ENCODE data around the gene TMPRSS7. TPM values are rescaled to one million over a fixed set of nuclear protein-coding genes. Genes with fewer than 3 reads are reported as not detected.

The TMPRSS7 gene, protein sequence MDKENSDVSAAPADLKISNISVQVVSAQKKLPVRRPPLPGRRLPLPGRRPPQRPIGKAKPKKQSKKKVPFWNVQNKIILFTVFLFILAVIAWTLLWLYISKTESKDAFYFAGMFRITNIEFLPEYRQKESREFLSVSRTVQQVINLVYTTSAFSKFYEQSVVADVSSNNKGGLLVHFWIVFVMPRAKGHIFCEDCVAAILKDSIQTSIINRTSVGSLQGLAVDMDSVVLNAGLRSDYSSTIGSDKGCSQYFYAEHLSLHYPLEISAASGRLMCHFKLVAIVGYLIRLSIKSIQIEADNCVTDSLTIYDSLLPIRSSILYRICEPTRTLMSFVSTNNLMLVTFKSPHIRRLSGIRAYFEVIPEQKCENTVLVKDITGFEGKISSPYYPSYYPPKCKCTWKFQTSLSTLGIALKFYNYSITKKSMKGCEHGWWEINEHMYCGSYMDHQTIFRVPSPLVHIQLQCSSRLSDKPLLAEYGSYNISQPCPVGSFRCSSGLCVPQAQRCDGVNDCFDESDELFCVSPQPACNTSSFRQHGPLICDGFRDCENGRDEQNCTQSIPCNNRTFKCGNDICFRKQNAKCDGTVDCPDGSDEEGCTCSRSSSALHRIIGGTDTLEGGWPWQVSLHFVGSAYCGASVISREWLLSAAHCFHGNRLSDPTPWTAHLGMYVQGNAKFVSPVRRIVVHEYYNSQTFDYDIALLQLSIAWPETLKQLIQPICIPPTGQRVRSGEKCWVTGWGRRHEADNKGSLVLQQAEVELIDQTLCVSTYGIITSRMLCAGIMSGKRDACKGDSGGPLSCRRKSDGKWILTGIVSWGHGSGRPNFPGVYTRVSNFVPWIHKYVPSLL
- not detected for total RNA-seq

DNA sequence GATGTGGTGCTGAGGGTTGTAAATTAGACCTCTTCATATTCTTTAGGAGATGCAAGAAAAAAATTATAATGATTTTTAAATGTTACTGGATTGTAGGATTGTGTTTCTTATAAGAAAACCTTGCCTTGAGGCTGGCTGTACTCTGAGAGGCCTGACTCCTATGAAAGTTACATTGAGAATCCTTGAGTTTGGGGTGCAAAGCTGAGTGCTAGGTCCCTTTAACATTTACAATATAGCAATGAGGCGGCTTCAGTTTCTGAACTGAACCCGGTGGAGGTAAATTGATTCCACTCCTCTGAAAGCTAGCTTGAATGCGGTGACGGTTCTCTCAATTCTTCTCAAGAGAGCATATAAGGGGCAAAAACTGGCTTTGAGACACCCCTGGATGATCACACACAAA lies at the start of gene TMPRSS7:
TMPRSS7 (plus strand) TSS at position 301 of the 400 bp plus-strand sequence. CDS start 110 bp downstream, outside the sequence.
- DNase-seq (no peak), ATAC-seq (no peak)
- H3K4me1 Mint-ChIP-seq (ENCODE audit: low read depth): no peaks in the 10 kb centered on the region
- POLR2A ChIA-PET: no interaction called here
- H3K9me3 Mint-ChIP-seq (ENCODE audit: insufficient read depth): no peaks in the 10 kb centered on the region
- H3K4me3 Mint-ChIP-seq: no peak within 1 kb of the TSS
- H3K27ac Mint-ChIP-seq: no peak within 1 kb of the TSS
- CTCF ChIA-PET: interaction anchor here (1.3 to 2.7 kb wide), 2 partner anchors 9 to 21 kb away, joined by 5 to 14 read pairs; no protein-coding TSS in a partner anchor
- no peaks in the 10 kb centered on the region for H3K36me3 Mint-ChIP-seq (ENCODE audit: low read depth)
- H3K27me3 Mint-ChIP-seq (ENCODE audit: low read depth): no peaks in the 10 kb centered on the region

DNA sequence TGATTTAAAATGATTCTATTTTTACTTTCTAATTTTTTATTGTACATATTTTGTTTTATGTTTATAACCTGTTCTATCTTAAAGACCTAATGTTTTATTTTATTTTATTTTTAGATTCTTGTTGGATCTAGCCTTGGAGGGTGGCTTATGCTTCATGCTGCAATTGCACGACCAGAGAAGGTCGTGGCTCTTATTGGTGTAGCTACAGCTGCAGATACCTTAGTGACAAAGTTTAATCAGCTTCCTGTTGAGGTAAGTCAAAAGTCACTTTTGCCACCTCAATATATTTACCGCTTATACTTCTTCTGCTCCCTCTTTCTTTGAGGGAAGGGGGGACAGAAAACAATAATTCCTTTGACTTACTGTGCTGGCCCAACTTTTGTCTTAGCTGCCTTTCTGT lies 47.7 kb upstream of the TMPRSS7 start:
- Mint-ChIP-seq H3K27ac (peak overlapping the region; percentile 51), H3K27me3 (ENCODE audit: low read depth) (no peaks in the 10 kb centered on the region), H3K9me3 (ENCODE audit: insufficient read depth) (no peaks in the 10 kb centered on the region), H3K4me1 (ENCODE audit: low read depth) (peaks cover 34% of the 10 kb centered on the region), H3K4me3 (no peak overlapping the region), H3K36me3 (ENCODE audit: low read depth) (peaks cover 60% of the 10 kb centered on the region)
- CTCF ChIA-PET: interaction anchor here (0.9 to 20.7 kb wide), 7 partner anchors 10 to 270 kb away, joined by 3 to 351 read pairs (median 4); no protein-coding TSS in a partner anchor
- DNase-seq (no peak), ATAC-seq (no peak)
- POLR2A ChIA-PET: no interaction called here

DNA sequence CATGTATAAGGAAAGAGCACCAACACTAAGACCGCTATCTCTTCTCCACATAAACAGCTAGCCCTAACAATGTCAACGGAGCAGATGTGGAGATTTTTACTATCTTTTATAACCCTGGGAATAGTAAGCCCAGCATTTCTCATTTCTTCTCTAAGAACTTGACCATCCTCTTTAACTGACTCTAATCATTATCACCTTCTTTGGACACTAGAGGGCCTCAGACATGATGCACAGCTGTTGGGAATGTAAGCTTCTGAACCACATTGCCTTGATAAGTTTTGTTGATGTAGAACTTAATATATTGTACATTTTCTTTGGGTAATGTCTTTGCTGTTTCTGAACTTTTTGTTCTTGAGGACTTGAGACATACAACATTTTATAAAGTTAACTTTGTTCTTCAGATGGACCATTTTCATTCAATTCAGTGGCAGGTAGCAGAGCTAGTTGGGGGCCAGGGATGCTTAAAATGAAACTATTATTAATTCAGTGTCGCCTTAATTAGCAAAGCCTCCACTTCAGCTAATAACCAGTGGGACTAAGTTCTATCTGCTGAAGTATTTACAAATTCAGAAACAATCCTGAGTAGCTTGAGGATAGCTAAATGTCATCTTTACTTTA lies 45.4 kb upstream of the TMPRSS7 start:
- no peak overlapping the region for H3K27ac Mint-ChIP-seq

DNA sequence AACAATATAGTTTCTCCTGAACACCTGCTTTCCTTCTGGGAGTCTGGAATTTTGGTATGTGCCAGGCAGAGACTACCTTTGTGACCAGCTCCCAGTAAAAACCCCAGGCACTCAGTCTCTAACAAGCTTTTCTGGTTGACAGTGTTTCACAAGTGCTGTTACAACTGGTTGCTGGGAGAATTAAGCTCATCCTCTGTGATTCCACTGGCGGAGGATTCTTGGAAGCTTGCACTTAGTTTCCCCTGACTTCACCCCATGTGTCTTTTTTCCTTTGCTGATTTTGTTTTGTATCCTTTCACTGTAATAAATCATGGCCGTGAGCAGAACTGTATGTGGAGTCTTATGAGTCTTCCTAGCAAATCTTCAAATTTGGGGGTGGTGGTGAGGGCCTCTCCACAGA lies 41.5 kb upstream of the TMPRSS7 start:
- ChIA-PET CTCF (interaction anchor here (0.6 to 20.7 kb wide), 6 partner anchors 8 to 761 kb away, joined by 3 to 351 read pairs (median 3); partner anchors contain the start of gene TAGLN3), POLR2A (no interaction called here)
- H3K27me3 Mint-ChIP-seq (ENCODE audit: low read depth): no peaks in the 10 kb centered on the region
- ATAC-seq (no peak), DNase-seq (no peak)
- H3K36me3 Mint-ChIP-seq (ENCODE audit: low read depth): peaks cover 28% of the 10 kb centered on the region
- H3K4me1 Mint-ChIP-seq (ENCODE audit: low read depth): peaks cover 6% of the 10 kb centered on the region
- H3K9me3 Mint-ChIP-seq (ENCODE audit: insufficient read depth): no peaks in the 10 kb centered on the region
- no peak overlapping the region for H3K27ac Mint-ChIP-seq
- H3K4me3 Mint-ChIP-seq: no peak overlapping the region

More for the DNA sequence above, 45.4 kb upstream of the TMPRSS7 start:
- POLR2A ChIA-PET: interaction anchor here (1.0 to 1.2 kb wide), 2 partner anchors 10 to 24 kb away, joined by 3 to 9 read pairs; partner anchors contain the start of gene ABHD10
- H3K27me3 Mint-ChIP-seq (ENCODE audit: low read depth): no peaks in the 10 kb centered on the region
- no peaks in the 10 kb centered on the region for H3K9me3 Mint-ChIP-seq (ENCODE audit: insufficient read depth)
- CTCF ChIA-PET: interaction anchor here (0.7 to 20.7 kb wide), 29 partner anchors 10 to 321 kb away, joined by 3 to 351 read pairs (median 4); partner anchors contain the start of genes ABHD10 and TAGLN3
- DNase-seq (no peak), ATAC-seq (peak; percentile 88)
- no peak overlapping the region for H3K4me3 Mint-ChIP-seq
- peaks cover 28% of the 10 kb centered on the region for H3K4me1 Mint-ChIP-seq (ENCODE audit: low read depth)
- peaks cover 52% of the 10 kb centered on the region for H3K36me3 Mint-ChIP-seq (ENCODE audit: low read depth)

DNA sequence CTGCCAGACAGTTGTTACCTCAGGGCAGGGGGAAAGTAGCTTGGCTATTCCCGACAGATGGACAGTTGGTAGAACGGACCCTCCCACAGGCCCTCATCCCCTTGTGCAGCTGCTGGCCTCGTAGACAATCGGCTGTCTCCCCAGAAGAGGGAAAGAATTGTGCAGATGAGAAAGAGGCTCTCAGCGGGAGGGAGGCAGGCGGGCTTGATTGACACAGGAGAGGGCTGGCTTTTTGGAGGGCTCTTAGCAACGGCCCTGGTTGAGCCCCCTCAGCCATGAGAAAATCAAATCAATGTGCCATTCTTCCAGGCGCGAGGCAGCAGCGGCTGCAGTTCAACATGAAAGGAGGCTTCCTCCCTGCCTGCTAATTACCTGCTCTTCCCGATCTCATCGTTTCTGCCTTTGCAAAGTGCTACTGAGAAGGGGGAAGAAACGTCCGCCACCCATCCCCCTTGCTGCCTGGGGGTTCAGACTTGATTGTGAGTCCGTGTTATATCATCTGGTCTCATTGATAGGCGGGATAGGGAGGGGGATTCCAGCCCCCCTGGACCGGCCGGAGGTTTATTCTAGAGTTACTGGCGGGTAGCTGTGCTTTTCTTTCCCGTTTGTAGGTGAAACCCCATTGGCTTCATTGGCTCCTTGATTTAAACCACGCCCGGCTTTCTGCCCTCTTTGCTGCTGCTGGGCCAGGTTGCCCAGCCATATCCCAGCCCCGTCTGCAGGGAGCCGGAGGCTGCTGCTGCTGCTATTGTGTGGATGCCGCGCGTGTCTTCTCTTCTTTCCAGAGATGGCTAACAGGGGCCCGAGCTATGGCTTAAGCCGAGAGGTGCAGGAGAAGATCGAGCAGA lies 35.7 kb upstream of the TMPRSS7 start, which contains the start of gene TAGLN3:
TAGLN3 (plus strand) TSS at position 287 of the 848 bp plus-strand sequence; CDS start at position 788, 501 bp downstream.
- peak within 1 kb of the TSS; percentile 69 for H3K4me3 Mint-ChIP-seq
- ATAC-seq (peak; percentile 46), DNase-seq (no peak)
- H3K27me3 Mint-ChIP-seq (ENCODE audit: low read depth): no peaks in the 10 kb centered on the region
- peaks cover 35% of the 10 kb centered on the region for H3K4me1 Mint-ChIP-seq (ENCODE audit: low read depth)
- H3K36me3 Mint-ChIP-seq (ENCODE audit: low read depth): peaks cover 2% of the 10 kb centered on the region
- no peak within 1 kb of the TSS for H3K27ac Mint-ChIP-seq
- ChIA-PET POLR2A (interaction anchor here (5.8 kb wide), 1 partner anchor 20 kb away, joined by 25 read pairs; the partner anchor contains the start of gene ABHD10), CTCF (interaction anchor here (1.3 to 20.7 kb wide), 4 partner anchors 8 to 44 kb away, joined by 3 to 351 read pairs (median 42); no protein-coding TSS in a partner anchor)
- no peaks in the 10 kb centered on the region for H3K9me3 Mint-ChIP-seq (ENCODE audit: insufficient read depth)

DNA sequence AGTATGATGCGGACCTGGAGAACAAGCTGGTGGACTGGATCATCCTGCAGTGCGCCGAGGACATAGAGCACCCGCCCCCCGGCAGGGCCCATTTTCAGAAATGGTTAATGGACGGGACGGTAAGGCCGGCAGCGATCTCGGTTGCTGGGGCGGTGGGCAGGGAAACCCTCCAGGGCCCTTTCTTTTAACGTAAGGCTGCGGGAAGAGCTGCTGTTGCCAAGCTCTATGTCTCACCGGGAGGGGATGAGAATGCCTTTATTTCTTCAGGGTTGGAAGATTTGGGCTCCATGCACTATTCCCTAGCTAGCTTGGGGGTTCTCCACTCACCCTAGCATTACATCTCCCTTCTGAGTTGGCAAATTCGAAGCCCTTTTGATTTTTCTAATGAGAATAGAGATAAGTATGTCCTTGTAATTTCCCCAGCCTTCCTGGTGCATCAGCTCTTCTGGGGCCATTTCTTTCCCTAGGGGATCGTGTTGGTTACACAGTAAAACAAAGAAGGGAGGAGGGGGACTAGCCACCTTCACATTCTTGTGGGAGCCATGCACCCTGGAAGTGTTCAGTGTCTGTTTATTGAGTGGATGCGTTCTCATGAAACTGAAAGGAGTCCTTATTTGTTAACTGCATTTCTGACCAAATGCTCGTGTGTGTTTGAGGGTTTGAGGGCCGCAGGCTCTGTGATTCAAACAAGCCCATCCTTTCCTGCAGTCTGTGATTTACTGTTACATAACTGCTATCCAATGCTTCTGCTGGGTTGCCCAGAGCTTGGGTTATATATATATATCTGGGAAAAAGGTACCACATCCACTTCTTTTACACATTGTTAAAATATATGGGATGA lies 34.8 kb upstream of the TMPRSS7 start:
- Mint-ChIP-seq H3K27me3 (ENCODE audit: low read depth) (no peaks in the 10 kb centered on the region), H3K36me3 (ENCODE audit: low read depth) (peaks cover 2% of the 10 kb centered on the region), H3K4me3 (peak overlapping the region; percentile 69), H3K4me1 (ENCODE audit: low read depth) (peaks cover 37% of the 10 kb centered on the region), H3K9me3 (ENCODE audit: insufficient read depth) (no peaks in the 10 kb centered on the region), H3K27ac (no peak overlapping the region)
- no peak for ATAC-seq
- ChIA-PET POLR2A (interaction anchor here (5.8 kb wide), 1 partner anchor 20 kb away, joined by 25 read pairs; the partner anchor contains the start of gene ABHD10), CTCF (interaction anchor here (1.3 to 20.7 kb wide), 4 partner anchors 9 to 43 kb away, joined by 3 to 351 read pairs (median 42); no protein-coding TSS in a partner anchor)
- DNase-seq: no peak

DNA sequence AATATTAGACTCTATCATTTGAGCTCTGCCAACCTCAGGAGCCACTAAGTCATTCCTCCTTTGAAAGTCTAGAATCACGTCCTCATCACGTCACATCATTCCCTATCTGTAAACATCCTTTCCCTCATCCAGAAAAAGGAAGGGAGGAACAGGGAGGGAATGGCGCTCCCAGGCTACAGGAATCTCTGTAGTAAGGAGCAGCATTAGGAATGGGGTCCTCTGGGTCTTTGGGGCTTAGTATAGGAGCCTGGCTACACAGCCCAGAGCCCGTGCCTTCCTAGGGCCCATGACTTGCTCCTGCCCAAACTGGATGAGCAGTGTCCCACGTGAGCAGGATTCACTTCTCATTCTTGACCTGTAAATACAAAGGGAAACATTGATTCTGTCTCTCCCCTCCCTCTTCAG lies 34.2 kb upstream of the TMPRSS7 start:
- H3K27me3 Mint-ChIP-seq (ENCODE audit: low read depth): no peaks in the 10 kb centered on the region
- no peaks in the 10 kb centered on the region for H3K36me3 Mint-ChIP-seq (ENCODE audit: low read depth)
- ATAC-seq (no peak), DNase-seq (no peak)
- ChIA-PET POLR2A (no interaction called here), CTCF (interaction anchor here (0.9 to 20.7 kb wide), 5 partner anchors 9 to 44 kb away, joined by 3 to 351 read pairs (median 8); no protein-coding TSS in a partner anchor)
- no peaks in the 10 kb centered on the region for H3K9me3 Mint-ChIP-seq (ENCODE audit: insufficient read depth)
- H3K27ac Mint-ChIP-seq: no peak overlapping the region
- H3K4me3 Mint-ChIP-seq: no peak overlapping the region
- H3K4me1 Mint-ChIP-seq (ENCODE audit: low read depth): peaks cover 37% of the 10 kb centered on the region

DNA sequence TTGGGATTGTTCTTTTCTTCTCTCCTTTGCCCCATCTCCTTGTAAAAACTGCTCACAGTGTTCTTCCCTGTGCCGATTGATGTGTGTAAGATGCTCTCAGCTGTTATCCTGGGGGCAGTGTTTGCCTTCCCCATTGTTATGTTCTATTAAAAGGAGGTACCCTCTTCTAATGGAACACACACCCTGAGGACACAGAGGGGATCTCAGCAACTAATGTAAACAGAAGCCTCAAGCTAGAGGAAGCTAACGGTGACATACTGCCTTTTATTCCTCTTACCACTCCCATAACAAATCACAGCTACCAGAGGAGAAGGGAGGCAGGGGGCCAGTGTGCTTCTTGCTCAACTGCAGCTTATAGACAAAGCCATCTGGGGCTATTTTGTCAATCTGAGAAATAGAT lies 33.6 kb upstream of the TMPRSS7 start:
- ChIA-PET CTCF (interaction anchor here (0.9 to 20.7 kb wide), 5 partner anchors 10 to 43 kb away, joined by 3 to 351 read pairs (median 8); no protein-coding TSS in a partner anchor), POLR2A (no interaction called here)
- ATAC-seq: no peak
- Mint-ChIP-seq H3K4me3 (no peak overlapping the region), H3K9me3 (ENCODE audit: insufficient read depth) (no peaks in the 10 kb centered on the region), H3K27ac (no peak overlapping the region), H3K4me1 (ENCODE audit: low read depth) (peaks cover 37% of the 10 kb centered on the region), H3K27me3 (ENCODE audit: low read depth) (no peaks in the 10 kb centered on the region), H3K36me3 (ENCODE audit: low read depth) (no peaks in the 10 kb centered on the region)
- DNase-seq: no peak

DNA sequence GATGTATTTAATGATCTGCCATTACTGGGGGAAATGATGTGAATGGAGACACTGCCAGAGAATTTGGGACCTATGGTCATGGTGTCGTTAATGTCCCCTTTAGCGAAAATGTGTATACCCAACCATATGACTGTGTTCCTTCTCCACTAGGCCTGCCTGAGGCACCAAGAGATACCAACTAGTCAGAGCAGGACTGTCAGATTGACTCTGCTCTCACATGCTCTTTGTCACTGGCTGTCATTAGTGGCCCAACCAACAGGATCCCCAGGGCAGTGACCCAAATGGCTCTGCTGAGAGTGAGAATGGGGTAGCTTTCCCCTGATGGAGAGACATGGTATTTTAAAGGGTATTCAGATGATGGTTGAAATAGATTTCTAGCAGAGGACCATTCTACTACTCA lies 33.0 kb upstream of the TMPRSS7 start:
- Mint-ChIP-seq H3K27me3 (ENCODE audit: low read depth) (no peaks in the 10 kb centered on the region), H3K9me3 (ENCODE audit: insufficient read depth) (no peaks in the 10 kb centered on the region), H3K27ac (no peak overlapping the region), H3K36me3 (ENCODE audit: low read depth) (no peaks in the 10 kb centered on the region), H3K4me3 (no peak overlapping the region), H3K4me1 (ENCODE audit: low read depth) (peaks cover 37% of the 10 kb centered on the region)
- POLR2A ChIA-PET: no interaction called here
- CTCF ChIA-PET: interaction anchor here (0.9 to 20.7 kb wide), 5 partner anchors 10 to 43 kb away, joined by 3 to 351 read pairs (median 8); no protein-coding TSS in a partner anchor
- DNase-seq: no peak
- no peak for ATAC-seq

Data from activated CD8-positive, alpha-beta T cell treated with anti-CD3 and anti-CD28 coated beads, Interleukin-2, amount 10 ng/mL, durations not matched to agents 7 days and 5 days (primary cell).